ENCODE measurements around the gene MYO16. TPM values are rescaled to one million over a fixed set of nuclear protein-coding genes. Genes with fewer than 3 reads are reported as not detected.

The MYO16 gene
- total RNA-seq, 2 donors from 2014 or later, result 0.06 TPM; not detected in 1

DNA sequence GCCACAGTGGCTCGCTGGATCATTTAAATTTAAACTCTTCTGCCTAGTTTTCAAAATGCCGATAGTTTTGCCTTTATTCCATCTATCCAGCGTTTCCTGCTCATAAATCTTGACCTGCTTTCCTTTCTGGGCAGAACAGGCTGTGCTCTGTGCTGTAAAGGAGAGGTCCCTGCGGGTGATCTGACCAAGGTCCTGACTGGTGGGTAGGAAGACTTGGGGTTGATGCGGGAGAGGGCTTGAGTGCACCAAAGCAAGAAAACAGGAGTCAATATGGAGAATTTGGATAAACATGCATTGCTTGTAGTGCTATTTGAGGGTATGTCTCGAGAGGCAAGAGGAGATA lies 533.6 kb downstream of the MYO16 start:
- DNase-seq (no peak), ATAC-seq (no peak)
- intact Hi-C loops (cut with DNase I, micrococcal nuclease), result no loop called here

DNA sequence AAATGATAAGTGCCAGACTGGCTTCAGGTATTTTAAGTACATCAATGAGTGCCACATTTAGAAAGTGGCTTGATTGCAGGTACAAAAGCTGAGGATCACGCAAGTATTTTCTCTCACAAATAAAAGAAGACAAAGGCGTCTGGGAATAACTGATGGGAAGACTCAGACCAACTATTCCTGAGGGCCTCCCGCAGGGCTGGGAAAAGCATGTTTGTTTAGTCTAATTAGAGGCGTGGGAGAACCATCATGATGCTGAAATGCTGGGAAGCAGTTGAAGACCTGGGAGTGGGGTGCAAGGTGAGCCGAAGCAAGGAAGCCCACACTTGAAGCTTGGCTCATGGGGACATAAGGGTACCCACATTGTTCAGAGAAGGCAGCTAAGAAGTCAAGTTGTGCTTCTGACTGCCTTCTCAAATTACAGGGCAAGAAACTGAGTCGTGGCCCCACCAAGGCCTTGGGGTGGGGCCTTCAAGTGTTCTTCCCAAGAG lies 536.0 kb downstream of the MYO16 start:
- intact Hi-C loops (cut with DNase I, micrococcal nuclease), result no loop called here
- no peak for DNase-seq
- no peak for ATAC-seq

DNA sequence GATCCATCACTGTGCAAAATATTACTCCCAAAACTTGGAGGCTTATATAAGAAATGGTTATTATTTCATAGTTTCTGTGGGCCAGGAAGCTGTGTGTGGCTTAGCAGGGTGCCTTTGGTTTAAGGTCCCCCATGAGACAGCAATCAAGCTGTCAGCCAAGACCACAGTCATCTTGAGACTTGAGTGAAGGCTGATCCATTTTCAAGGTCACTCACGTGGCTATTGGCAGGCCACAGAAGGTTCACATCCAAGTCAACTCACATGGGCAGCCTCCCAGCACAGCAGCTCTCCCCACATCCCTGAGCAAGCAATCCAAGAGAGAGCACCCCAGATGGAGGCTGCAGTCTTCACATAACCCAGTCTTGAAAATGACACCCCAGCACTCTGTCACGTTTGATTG lies 537.4 kb downstream of the MYO16 start:
- intact Hi-C loops (cut with DNase I, micrococcal nuclease), result no loop called here
- DNase-seq (no peak), ATAC-seq (no peak)

DNA sequence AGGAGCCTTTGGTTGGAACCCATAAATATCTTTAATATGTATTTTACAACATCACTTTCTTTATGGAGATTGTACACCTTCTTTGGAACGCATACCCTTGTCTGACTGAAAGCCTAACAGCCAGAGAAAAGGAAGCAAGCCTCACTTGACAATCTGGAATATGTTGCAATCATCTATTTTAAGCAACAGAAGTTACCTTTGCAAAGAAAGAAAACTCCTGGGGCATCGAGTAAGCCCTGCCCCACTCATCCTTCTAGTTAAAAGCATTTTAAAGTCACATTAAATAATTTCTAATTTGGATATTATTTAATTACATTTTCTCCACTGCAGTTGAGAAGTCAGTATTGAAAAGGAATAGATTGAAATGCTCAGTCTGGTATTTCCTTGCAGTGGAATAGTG lies 542.7 kb downstream of the MYO16 start:
- DNase-seq (no peak), ATAC-seq (no peak)
- intact Hi-C loops (cut with DNase I, micrococcal nuclease), result no loop called here

DNA sequence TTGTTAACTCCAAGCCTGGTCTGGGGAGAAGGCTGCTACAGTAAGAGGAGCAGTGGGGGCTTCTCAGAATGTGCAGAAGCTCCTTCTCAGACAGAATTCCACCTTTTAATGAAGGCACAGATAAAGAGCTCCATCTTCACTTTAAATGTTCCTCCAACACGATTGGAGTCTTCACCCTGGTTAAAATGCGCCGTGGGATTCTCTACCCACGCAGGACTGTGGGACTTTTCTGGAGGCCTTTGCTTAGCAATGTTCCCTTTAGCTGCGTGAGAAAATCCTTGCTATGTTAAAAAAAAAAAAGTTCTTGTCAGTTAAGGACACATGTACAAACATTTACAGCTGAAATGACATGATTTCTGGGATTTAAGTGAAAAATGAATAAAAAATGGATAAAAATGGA lies 546.3 kb downstream of the MYO16 start:
- DNase-seq, result no peak
- intact Hi-C loops (cut with DNase I, micrococcal nuclease), result no loop called here
- no peak for ATAC-seq

DNA sequence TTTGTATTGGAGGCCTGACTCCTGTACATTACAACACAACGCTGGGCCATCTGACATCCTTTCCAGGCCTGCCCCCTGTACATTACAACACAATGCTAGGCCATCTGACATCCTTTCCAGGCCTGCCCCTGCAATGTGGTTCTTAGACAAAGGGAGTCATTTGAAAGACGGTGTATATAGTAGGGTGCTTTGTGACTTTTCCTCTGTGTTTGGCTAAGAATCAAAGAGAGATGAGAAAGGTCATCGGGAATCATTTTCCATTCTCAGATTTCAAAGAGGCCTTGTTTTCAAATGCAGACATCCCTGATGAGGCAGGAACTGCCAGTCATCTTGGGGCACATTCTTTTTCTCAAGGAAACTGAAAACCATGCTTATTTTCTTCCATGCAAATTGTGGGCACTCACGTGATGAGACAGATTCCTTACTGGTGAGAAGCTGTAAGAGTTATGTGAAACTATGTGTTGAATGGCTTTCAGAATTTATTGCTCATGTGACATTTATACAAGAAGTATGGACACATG lies 551.6 kb downstream of the MYO16 start:
- ATAC-seq (no peak), DNase-seq (no peak)
- intact Hi-C loops (cut with DNase I, micrococcal nuclease), result no loop called here

DNA sequence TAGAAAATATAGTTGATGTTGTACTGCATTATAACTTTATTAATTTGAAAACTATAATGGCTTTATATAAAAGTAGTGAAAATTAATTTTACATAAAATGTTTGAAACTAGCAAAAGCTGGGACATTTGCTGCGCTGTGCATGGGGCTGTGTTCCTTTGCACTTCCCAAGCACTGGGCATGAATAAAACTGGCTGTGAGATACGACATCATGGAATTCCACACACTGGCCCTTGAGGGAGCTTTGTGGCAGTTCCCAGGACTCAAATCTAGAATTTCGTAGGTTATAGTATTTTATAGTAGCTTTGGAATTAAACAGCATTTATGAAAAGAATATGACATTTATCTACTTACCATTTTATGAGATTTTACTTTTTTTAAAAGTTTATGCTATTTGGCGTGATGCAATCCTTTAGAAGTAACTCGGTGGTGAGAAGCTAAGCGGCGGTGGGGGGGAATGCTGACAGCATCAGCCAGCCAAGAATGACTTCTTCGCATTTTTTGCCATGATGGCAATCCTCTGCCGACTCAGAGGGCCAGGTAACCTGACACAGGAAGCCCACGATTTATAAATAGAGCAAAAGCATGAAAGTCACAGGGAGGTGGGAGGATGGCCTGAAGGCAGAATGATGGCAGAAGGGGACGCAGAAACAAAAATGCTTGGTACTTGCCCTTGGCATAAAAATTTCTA lies 553.5 kb downstream of the MYO16 start:
- ATAC-seq, result no peak
- intact Hi-C loops (cut with DNase I, micrococcal nuclease), result no loop called here
- no peak for DNase-seq

DNA sequence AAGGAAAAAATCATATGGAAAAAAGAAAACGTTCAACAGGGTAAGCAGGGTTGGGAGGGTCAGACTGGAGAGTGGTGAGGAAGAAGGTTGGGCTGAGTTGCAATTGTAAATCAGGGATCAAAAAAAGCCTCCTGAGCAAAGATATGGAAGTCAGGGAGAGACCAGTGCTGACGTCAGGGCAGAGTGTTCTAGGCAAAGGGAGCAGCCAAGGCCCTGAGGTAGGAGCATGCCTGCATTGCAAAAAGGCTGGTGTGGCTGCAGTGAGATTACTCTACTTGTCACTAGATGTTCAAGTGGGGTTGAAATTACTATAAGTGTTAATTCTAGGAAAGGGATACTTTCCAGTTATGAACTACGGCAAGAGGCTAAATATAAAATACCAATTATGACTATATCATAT lies 562.0 kb downstream of the MYO16 start:
- DNase-seq (no peak), ATAC-seq (no peak)
- intact Hi-C loops (cut with DNase I, micrococcal nuclease), result no loop called here

DNA sequence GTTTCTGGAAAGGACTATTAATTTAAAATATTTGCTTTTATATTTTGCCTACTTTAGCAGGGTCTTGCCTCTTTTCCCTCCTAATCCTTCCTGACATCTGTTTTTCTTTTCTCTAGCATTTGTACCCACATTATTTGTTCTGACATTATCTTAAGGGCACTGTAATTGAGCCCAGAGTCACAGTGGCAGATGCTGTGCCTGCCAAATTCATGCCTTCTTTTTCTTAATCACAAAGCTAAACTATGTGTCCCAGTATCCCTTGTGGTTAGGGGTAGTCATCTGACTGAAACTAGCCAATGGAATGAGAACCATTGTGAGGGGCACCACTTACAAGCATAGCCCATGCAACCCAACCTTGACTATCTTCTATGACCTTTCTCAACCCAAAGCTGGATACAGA lies 562.9 kb downstream of the MYO16 start:
- intact Hi-C loops (cut with DNase I, micrococcal nuclease), result no loop called here
- ATAC-seq, result no peak
- no peak for DNase-seq

DNA sequence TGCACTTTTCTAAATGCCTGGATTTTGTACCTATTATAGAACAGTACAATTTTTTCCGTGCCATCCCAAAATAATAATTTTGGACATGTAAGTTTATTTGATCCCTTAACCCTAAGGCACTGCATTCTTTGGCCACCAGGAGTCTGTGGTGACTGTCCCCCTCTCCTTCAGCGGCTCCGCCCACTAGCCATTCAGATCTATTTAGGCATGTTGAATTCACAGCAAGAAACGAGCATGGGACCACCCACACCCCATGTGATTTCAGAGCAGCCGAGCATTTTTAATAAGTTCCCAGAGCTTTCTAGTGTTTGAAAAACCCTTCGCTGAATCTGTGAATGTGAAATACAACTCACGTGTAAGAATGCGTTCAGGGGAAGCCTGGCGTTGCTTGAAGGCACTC lies 567.5 kb downstream of the MYO16 start:
- no peak for ATAC-seq
- intact Hi-C loops (cut with DNase I, micrococcal nuclease), result no loop called here
- no peak for DNase-seq

DNA sequence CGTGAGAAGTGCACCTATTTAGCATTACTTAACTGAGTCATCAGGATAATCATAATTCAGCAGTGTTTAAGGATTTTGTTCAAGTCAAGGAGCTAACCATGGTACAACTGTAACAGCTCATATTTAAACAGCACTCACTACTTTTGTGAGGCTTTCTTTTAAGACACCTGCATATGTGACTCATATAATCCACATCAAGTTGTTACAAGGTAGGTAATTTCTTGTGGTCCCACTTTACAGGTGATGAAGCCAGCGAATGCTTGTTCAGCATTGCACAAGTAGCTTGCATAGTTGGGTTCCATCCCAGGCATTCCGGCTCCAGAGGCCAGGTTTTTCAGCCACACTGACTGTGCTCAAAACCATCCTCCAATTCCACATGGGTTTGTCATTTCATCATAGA lies 569.2 kb downstream of the MYO16 start:
- intact Hi-C loops (cut with DNase I, micrococcal nuclease), result no loop called here
- ATAC-seq (no peak), DNase-seq (no peak)

DNA sequence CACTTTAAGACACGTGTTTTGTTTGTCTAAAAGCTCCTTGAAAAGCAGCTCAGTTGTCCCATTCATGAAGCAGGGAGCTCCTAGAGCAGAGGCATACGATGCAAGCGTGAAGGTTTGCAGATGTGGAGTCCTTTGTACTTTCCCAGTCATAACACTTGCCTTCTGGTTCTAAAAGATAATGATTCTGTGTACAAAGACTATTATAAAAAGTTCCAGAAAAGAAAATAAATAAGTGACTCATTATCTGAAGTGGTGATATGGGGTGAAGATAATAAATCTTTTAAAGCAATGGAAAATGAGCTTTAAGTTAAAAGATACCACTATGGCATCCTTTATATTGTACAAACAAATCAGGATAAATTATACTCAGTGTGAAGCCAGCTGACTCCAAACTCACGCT lies 569.9 kb downstream of the MYO16 start:
- no peak for DNase-seq
- intact Hi-C loops (cut with DNase I, micrococcal nuclease), result no loop called here
- no peak for ATAC-seq

DNA sequence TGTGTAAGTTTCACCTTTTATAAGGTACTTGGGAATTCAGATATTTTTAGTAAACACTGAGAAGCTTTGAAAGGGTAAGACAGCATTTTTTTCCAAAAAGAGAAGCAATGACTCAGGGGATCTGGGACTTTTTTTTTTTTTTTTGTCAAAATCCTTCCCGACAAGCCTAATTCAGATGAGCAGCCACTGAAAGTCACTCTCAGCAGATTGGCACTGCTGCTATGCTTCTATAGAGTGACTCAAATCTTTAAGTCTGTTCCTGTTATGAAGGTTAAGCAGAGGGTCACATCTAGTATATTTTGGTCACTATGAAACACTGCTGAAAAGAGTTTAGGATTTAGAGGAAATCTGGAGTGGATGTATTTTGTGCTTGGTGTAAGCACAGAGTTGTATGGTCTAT lies 571.1 kb downstream of the MYO16 start:
- DNase-seq (no peak), ATAC-seq (no peak)
- intact Hi-C loops (cut with DNase I, micrococcal nuclease), result no loop called here

DNA sequence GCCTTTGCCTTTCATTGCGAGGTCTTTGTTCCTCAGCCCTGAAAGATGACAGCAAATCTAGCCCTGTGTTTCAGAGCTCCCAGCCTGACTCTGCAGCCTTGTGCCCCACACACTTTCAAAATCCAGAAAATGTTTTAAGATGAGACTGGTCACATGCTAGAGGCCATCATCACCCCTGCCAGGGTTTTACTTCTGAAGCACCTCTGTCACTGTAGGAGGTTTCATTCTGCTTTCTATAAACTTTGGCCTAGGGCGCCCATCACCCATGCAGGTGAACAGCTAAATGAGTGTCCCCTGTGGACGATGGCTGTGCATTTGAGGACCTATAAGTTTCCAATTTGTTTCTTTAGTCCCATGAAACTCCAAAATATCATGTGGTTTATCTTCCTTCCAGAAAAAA lies 574.2 kb downstream of the MYO16 start:
- intact Hi-C loops (cut with DNase I, micrococcal nuclease), result no loop called here
- ATAC-seq (no peak), DNase-seq (no peak)

DNA sequence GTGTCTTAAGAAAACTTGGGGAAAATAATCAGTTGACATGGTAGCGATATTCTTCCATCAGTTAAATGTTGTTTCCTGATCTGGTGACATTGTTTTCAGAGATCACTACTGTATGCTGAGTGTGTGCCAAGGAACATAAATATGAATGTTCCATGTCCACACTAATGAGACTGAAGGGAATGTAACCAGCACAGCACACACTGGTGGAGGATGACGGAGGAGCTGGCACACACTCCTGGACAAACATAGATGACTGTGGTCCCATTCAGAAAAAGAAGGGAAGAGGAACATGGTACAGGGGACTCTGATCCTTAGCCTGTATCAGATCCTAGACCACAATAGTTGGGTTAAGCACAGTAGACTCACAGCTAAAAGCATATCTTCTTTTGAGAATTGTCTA lies 574.8 kb downstream of the MYO16 start:
- no peak for ATAC-seq
- no peak for DNase-seq
- intact Hi-C loops (cut with DNase I, micrococcal nuclease), result no loop called here

DNA sequence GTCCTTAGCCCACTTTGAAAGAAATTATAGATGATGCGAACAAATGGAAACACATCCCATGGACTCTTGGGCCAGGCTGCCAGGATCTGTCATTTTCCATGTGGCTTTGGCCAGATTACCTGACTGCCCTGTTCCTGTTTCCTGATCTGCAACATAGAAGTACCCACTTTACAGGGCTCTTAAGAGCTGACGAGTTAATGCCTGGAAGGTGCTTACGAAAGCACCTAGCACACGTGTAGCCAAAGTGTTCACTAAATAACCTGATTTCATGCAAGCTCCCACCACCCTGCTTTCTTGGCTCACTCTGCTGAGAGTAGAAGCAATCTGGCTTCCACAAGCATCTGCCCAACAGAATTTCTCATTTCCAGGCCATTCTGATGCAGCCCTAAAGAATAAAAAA lies 575.2 kb downstream of the MYO16 start:
- intact Hi-C loops (cut with DNase I, micrococcal nuclease), result no loop called here
- no peak for DNase-seq
- ATAC-seq, result no peak

DNA sequence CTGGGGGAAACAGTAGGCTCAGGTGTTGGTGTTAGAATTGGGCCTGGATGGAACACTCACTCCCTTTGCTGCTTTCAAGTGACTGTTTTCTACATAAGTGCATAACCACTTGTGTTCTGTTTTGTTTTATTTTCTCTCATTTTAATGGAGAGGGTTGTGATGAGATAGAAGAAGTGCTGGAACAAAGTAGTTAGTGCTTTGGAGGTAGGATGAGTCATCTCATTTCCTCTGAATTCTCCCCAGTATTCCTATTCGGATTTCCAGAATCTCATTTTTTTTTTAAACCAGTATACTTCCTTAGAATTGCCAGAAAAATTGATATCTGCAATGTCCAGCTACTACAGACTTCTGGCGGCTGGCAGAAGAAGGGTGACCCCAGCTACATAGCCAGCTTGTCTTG lies 575.9 kb downstream of the MYO16 start:
- DNase-seq, result no peak
- no peak for ATAC-seq
- intact Hi-C loops (cut with DNase I, micrococcal nuclease), result no loop called here

DNA sequence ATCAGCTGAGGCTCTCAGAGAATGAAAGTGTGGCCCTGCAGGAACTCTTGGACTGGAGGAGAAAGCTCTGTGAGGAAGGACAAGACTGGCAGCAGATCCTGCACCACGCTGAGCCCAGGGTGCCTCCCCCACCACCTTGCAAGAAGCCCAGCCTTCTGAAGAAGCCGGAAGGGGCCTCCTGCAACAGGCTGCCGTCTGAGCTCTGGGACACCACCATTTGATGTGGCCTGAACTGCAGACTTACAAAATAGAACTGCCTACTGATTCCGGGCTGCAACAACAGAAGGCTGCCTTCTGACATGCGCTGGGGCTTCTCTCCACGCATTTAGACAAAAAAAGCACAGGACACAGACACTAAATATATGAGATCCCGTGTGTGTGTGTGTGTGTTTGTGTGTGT lies 577.2 kb downstream of the MYO16 start:
- intact Hi-C loops (cut with DNase I, micrococcal nuclease), result no loop called here
- DNase-seq (no peak), ATAC-seq (no peak)

DNA sequence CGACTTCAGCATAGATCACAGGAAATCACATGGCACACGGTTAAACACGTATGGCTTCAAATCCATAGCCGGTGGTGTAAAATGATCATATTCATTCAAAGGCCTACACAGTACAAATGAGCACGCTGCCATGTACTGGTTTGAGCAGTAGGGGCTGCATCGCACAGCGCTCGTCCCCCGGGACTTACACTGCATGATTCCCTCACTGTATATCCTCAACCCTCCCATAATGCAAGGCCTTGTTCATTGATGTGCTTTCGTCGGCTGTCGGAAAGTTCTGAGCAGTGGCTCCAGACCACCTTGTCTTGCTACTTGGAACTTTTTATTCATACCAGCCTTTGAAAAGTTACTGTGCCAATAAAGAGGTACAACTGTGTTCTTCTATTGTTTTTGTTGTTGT lies 578.2 kb downstream of the MYO16 start:
- intact Hi-C loops (cut with DNase I, micrococcal nuclease), result no loop called here
- no peak for ATAC-seq
- DNase-seq, result no peak

DNA sequence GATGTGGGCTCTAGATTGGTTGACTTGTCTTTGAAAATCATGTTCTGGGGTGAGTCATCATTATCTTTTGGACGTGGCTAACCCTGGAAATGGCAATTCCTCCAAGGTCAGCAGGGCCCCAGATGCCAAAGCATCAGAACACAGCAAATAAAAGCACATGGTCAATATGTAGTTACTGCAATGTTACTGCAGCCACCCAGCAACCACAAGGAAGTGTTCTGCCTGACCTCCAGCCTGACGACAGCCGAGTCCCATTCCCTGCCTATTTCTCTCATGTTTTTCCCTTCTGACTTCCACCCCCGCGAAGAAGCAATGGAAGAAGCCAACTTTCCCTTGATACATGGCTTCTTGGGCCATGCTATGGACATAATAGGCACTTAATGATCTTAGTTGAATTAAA lies 579.1 kb downstream of the MYO16 start:
- intact Hi-C loops (cut with DNase I, micrococcal nuclease), result no loop called here
- ATAC-seq (no peak), DNase-seq (no peak)

DNA sequence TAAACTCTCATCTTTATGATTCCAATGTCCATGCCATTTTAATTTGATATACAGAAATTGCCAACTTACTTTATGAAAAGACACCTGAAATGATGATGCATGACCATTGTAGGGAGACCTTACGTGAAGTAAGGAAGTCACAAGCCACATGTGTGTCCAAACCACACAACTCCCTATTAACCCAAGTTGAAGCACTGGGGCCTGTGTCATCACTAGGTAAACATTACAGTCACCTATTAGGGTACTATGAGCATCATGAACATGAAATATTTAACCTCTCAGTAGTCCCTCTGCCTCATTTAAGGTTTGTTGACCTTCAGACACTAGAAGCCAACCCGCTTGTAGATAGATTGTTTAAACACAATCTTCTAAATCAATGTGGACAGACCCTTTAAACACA lies 580.1 kb downstream of the MYO16 start:
- no peak for ATAC-seq
- DNase-seq, result no peak
- intact Hi-C loops (cut with DNase I, micrococcal nuclease), result no loop called here

Measured in left colon (tissue), 2 donors.